ENCODE data around the gene SHE.

SHE gene

DNA sequence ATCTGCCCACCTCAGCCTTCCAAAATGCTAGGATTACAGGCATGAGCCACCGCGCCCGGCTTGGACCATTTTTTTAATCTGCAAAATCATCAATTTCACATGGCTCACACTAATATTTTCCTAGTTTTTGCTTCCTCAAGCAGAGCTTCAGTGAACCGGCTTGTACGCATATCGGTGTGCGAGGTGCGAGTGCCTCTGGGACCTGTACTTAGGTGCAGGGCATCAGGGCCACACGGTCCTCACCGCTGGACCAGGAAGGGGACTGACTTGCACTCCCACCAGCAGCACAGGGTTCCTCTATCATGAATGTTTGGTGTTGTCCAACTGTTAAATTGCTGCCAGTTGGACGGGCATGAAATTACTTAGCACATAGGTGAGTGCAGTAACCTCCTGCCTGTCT, 15.4 kb upstream of the SHE start:
- H3K36me3 ChIP-seq (ENCODE audit: control insufficient read depth, insufficient read depth, low read length), result no peaks in the 10 kb centered on the region
- no peaks in the 10 kb centered on the region for H3K4me1 ChIP-seq (ENCODE audit: control insufficient read depth, insufficient read depth, low read length, poor library complexity, severe bottlenecking)
- no peaks in the 10 kb centered on the region for H3K9me3 ChIP-seq (ENCODE audit: control insufficient read depth, low read length)
- no peak overlapping the region for H3K27ac ChIP-seq (ENCODE audit: low read depth, low read length, severe bottlenecking)
- 93 to 94% methylated on average over 10 to 11 of the region's 11 CpGs for WGBS, 2 experiments (ENCODE audit: insufficient coverage in 2 of 2)
- no peak overlapping the region for H3K4me3 ChIP-seq (ENCODE audit: extremely low read depth, insufficient read depth, low read length, poor library complexity, severe bottlenecking)

DNA sequence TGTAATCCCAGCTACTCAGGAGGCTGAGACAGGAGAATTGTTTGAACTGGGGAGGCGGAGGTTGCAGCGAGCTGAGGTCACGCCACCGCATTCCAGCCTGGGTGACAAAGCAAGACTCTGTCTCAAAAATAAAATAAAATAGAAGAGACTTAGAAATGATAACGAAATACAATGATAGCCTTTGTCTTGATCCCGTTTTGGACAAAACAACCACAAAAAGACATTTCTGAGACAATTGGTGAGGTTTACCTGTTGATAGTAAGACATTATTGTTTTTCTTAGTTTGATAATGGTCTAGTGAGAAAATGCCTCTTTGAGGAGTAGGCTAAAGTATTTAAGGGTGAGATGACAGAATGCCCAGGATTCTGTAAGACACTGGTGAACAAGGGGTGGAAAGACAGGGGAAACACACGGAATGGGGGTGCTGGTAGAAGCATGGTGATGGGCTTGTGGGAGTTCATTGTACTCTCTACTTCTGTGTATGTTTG, 11.9 kb upstream of the SHE start:
- no peak overlapping the region for H3K27ac ChIP-seq (ENCODE audit: low read depth, low read length, severe bottlenecking)
- H3K4me1 ChIP-seq (ENCODE audit: control insufficient read depth, insufficient read depth, low read length, poor library complexity, severe bottlenecking), result no peaks in the 10 kb centered on the region
- WGBS, 2 experiments (ENCODE audit: insufficient coverage in 2 of 2), result 78 to 97% methylated on average over 3 to 5 of the region's 7 CpGs
- H3K4me3 ChIP-seq (ENCODE audit: extremely low read depth, insufficient read depth, low read length, poor library complexity, severe bottlenecking), result no peak overlapping the region
- no peaks in the 10 kb centered on the region for H3K9me3 ChIP-seq (ENCODE audit: control insufficient read depth, low read length)
- no peaks in the 10 kb centered on the region for H3K36me3 ChIP-seq (ENCODE audit: control insufficient read depth, insufficient read depth, low read length)

DNA sequence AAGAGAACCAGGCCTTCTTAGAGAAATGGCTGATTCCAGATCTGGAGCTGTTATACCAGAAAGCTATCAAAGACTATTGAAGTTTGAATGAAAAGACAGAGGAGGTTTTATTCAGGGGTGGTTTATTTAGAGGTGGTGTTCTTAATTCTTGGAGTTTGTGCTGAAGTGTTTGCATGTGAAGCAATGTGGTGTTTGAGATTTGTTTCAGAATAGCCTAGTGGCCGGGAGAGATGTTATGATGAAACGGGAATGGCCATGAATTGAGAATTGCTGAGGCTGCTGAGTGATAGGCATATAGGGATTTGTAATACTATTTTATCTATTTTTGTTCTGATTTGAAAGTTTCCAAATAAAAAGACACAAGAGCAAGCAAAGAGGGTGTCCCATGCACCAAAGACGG, 10.5 kb upstream of the SHE start:
- H3K27ac ChIP-seq (ENCODE audit: low read depth, low read length, severe bottlenecking), result no peak overlapping the region
- no peaks in the 10 kb centered on the region for H3K9me3 ChIP-seq (ENCODE audit: control insufficient read depth, low read length)
- 92 to 100% methylated on average over 2 of the region's 3 CpGs for WGBS, 2 experiments (ENCODE audit: insufficient coverage in 2 of 2)
- no peaks in the 10 kb centered on the region for H3K4me1 ChIP-seq (ENCODE audit: control insufficient read depth, insufficient read depth, low read length, poor library complexity, severe bottlenecking)
- H3K36me3 ChIP-seq (ENCODE audit: control insufficient read depth, insufficient read depth, low read length), result no peaks in the 10 kb centered on the region
- no peak overlapping the region for H3K4me3 ChIP-seq (ENCODE audit: extremely low read depth, insufficient read depth, low read length, poor library complexity, severe bottlenecking)

DNA sequence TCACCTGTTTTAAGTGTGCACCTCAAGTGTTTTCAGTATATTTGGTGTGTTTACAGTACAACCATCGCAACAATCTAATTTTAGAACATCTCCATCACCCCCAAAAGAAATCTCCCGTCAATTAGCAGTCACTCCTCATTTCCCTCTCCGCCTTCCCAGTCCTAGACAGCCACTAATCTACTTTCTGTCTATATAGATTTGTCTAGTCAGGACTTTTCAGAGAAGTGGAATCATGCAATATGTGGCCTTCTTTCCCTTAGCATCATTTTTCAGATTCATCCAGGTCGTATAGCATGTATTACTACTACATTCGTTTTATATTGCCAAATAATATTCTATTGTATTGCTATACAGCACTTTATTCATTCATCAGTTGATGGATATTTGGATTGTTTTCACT, 1.7 kb upstream of the SHE start:
- 94 to 100% methylated on average over 1 to 2 of the region's 5 CpGs for WGBS, 2 experiments (ENCODE audit: insufficient coverage in 2 of 2)
- H3K4me3 ChIP-seq (ENCODE audit: extremely low read depth, insufficient read depth, low read length, poor library complexity, severe bottlenecking), result no peak overlapping the region
- no peaks in the 10 kb centered on the region for H3K4me1 ChIP-seq (ENCODE audit: control insufficient read depth, insufficient read depth, low read length, poor library complexity, severe bottlenecking)
- peaks cover 5% of the 10 kb centered on the region for H3K9me3 ChIP-seq (ENCODE audit: control insufficient read depth, low read length)
- H3K36me3 ChIP-seq (ENCODE audit: control insufficient read depth, insufficient read depth, low read length), result no peaks in the 10 kb centered on the region
- no peak overlapping the region for H3K27ac ChIP-seq (ENCODE audit: low read depth, low read length, severe bottlenecking)

DNA sequence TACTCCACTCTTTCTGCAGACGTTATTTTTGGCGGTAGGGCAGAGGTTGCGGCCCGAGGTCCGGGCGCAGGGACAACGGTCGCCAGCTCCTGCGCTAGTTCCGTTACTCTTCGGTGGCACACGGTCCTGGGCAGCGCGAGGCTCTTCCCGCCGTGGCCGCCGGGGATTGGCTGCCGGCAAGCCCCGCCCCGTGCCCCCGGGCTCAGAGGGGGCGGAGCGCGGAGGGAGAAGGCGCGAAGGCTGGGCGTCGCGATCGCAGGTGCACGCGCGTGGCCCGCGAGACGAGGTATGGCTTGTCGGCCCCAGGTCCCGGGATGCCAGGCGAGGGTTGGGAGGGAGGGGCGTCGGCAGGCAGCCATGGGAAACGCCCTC, 518 bp upstream of the SHE start:
- WGBS, 2 experiments (ENCODE audit: insufficient coverage in 2 of 2), result 33 to 44% methylated on average over 25 to 43 of the region's 43 CpGs
- H3K4me3 ChIP-seq (ENCODE audit: extremely low read depth, insufficient read depth, low read length, poor library complexity, severe bottlenecking), result no peak overlapping the region

DNA sequence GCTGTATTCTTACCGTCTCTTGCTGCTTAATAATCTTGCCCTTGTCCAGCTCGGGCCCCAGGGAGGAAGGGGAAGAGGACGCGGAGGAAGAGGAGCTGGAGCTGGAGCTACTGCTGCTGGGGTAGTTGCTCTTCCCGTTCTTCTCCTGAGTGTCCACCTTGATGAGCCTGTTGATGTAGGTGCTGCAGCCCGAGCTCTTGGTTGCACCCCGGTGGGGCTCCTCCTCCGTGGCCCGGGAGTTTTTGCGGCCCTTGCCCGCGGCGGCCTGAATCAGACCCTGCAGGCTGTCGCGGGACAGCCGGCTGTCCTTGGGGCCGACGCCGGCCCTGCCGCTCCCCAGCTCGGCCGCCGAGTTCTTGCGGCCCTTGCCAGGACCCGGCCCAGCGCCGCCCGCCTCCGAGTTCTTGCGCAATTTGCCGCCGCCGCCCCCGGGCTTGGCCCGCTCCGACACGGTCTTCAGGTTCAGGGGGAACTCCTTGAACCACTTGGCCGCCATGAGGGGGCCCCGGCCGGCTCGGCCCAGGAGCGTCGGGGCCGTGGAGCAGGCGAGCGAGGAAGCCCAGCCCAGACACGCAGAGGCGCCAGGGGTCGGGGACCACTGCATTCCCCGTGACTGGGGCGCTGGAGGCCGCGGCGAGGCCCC, 668 bp downstream of the SHE start:
- H3K27ac ChIP-seq (ENCODE audit: low read depth, low read length, severe bottlenecking), result no peak overlapping the region
- peaks cover 5% of the 10 kb centered on the region for H3K9me3 ChIP-seq (ENCODE audit: control insufficient read depth, low read length)
- WGBS, 2 experiments (ENCODE audit: insufficient coverage in 2 of 2), result 4 to 5% methylated on average over 51 to 54 of the region's 54 CpGs
- H3K4me1 ChIP-seq (ENCODE audit: control insufficient read depth, insufficient read depth, low read length, poor library complexity, severe bottlenecking), result peaks cover 9% of the 10 kb centered on the region
- peak overlapping the region; percentile 41 for H3K4me3 ChIP-seq (ENCODE audit: extremely low read depth, insufficient read depth, low read length, poor library complexity, severe bottlenecking)
- no peaks in the 10 kb centered on the region for H3K36me3 ChIP-seq (ENCODE audit: control insufficient read depth, insufficient read depth, low read length)

More for the DNA sequence above, 518 bp upstream of the SHE start:
- H3K36me3 ChIP-seq (ENCODE audit: control insufficient read depth, insufficient read depth, low read length), result no peaks in the 10 kb centered on the region
- no peak overlapping the region for H3K27ac ChIP-seq (ENCODE audit: low read depth, low read length, severe bottlenecking)
- peaks cover 5% of the 10 kb centered on the region for H3K9me3 ChIP-seq (ENCODE audit: control insufficient read depth, low read length)
- peaks cover 2% of the 10 kb centered on the region for H3K4me1 ChIP-seq (ENCODE audit: control insufficient read depth, insufficient read depth, low read length, poor library complexity, severe bottlenecking)

DNA sequence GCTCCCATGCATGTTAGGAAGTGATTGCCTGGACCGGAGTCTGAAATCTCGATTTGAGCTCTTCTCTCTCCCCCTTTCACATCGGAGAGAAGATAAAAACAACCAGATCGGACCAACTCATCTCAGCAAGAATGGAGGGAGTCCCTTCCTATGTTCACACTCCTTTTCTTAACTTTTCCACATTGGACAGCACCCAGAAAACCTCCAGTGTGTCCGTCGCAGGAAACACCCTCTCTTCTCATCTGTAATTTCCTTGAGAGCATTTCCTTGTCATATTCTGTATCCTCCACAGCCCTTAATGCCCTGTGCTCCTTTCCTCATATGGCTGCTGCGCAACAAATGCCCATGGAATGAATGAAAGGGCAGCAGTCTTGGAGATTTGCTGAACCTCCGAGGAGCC, 1.7 kb downstream of the SHE start:
- Histone ChIP-seq H3K9me3 (ENCODE audit: control insufficient read depth, low read length) (no peaks in the 10 kb centered on the region), H3K36me3 (ENCODE audit: control insufficient read depth, insufficient read depth, low read length) (no peaks in the 10 kb centered on the region), H3K4me3 (ENCODE audit: extremely low read depth, insufficient read depth, low read length, poor library complexity, severe bottlenecking) (peak overlapping the region; percentile 41), H3K27ac (ENCODE audit: low read depth, low read length, severe bottlenecking) (no peak overlapping the region), H3K4me1 (ENCODE audit: control insufficient read depth, insufficient read depth, low read length, poor library complexity, severe bottlenecking) (peaks cover 12% of the 10 kb centered on the region)
- 92 to 93% methylated on average over 7 of the region's 8 CpGs for WGBS, 2 experiments (ENCODE audit: insufficient coverage in 2 of 2)

DNA sequence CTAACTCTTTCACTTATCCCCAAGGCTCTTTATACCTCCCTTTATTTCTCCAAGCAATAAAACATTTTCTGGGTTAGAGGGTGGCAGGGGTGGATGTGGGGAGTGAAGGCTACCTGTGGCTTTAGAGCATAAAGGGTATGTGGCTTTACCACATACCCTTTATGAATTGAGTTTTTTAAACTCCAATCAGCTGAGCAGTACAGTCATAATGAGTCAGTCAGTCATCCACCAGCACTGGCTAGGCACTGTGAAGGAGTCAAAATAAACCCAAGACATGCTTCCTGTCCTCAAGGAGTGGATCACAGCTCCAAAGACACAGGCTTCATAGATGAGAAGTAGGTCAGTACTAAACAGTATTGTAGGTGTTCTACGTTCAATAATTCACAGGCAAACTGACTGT, 2.8 kb downstream of the SHE start:
- no peaks in the 10 kb centered on the region for H3K36me3 ChIP-seq (ENCODE audit: control insufficient read depth, insufficient read depth, low read length)
- peaks cover 12% of the 10 kb centered on the region for H3K4me1 ChIP-seq (ENCODE audit: control insufficient read depth, insufficient read depth, low read length, poor library complexity, severe bottlenecking)
- H3K4me3 ChIP-seq (ENCODE audit: extremely low read depth, insufficient read depth, low read length, poor library complexity, severe bottlenecking), result no peak overlapping the region
- no CpG with 5 or more reads among the region's 1 CpG for WGBS, 2 experiments (ENCODE audit: insufficient coverage in 2 of 2)
- no peak overlapping the region for H3K27ac ChIP-seq (ENCODE audit: low read depth, low read length, severe bottlenecking)
- no peaks in the 10 kb centered on the region for H3K9me3 ChIP-seq (ENCODE audit: control insufficient read depth, low read length)

DNA sequence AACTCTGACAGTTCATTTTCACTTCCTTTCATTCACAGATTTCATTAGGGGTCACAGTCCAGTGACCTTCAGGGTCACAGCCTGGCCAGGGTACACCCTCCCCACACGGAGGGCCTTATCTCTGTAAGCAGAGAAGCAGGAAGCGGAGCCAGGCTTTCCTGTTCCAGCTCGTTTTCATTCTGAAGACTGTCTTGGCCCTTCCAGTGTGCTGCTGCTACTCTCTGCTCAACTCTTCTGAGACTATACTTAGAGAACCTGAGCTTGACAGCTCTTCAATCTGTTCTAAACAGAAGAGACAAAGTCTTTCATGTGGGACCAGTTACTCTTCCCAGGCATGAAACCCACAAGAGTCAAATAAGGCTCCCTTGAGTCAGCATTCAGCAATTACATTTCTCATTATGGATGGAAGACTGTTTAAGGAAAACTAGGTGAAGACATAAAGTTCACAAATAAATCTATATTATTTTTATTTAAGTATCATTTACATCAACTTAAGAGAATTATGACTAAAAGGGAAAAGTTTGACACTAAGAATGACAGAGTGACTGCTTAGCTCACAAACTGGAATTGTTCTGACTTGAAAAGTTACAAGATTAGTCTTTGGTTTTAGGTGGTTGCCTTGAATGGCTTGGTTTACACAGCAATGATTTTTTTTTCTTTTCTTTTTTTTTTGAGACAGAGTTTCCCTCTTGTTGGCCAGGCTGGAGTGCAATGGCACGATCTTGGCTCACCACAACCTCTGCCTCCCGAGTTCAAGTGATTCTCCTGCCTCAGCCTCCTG, 5.0 kb downstream of the SHE start:
- no peak overlapping the region for H3K4me3 ChIP-seq (ENCODE audit: extremely low read depth, insufficient read depth, low read length, poor library complexity, severe bottlenecking)
- H3K36me3 ChIP-seq (ENCODE audit: control insufficient read depth, insufficient read depth, low read length), result no peaks in the 10 kb centered on the region
- 10 to 52% methylated on average over 3 to 5 of the region's 5 CpGs for whole genome bisulfite sequencing, 2 experiments (ENCODE audit: insufficient coverage in 2 of 2)
- H3K9me3 ChIP-seq (ENCODE audit: control insufficient read depth, low read length), result no peaks in the 10 kb centered on the region
- H3K4me1 ChIP-seq (ENCODE audit: control insufficient read depth, insufficient read depth, low read length, poor library complexity, severe bottlenecking), result peaks cover 19% of the 10 kb centered on the region
- H3K27ac ChIP-seq (ENCODE audit: low read depth, low read length, severe bottlenecking), result peak overlapping the region; percentile 80

DNA sequence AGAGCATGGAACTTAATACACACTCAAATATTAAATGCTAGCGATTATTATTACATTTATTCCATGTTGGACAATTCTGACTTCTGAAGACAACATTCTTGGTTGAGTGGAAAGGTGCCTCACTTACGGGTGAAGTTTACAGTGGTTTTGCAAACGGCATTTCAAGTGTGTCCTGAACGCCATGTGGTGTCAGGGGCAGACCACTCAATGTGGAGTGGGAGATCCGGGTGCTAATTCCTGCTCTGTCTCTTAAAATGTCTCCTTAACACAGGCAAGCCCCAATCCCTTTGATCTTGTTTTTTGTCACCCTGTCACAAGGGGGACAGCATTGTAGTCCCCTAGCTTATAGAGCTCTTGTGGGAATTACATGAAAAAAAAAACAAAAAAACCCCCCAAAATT, 5.8 kb downstream of the SHE start:
- peaks cover 19% of the 10 kb centered on the region for H3K4me1 ChIP-seq (ENCODE audit: control insufficient read depth, insufficient read depth, low read length, poor library complexity, severe bottlenecking)
- no peaks in the 10 kb centered on the region for H3K36me3 ChIP-seq (ENCODE audit: control insufficient read depth, insufficient read depth, low read length)
- H3K27ac ChIP-seq (ENCODE audit: low read depth, low read length, severe bottlenecking), result peak overlapping the region; percentile 80
- no peaks in the 10 kb centered on the region for H3K9me3 ChIP-seq (ENCODE audit: control insufficient read depth, low read length)
- H3K4me3 ChIP-seq (ENCODE audit: extremely low read depth, insufficient read depth, low read length, poor library complexity, severe bottlenecking), result no peak overlapping the region
- WGBS, 2 experiments (ENCODE audit: insufficient coverage in 2 of 2), result 70 to 93% methylated on average over 3 of the region's 5 CpGs

Measured in mesodermal cell (in vitro differentiated cells).